HepG2 (cell line): ENCODE data around the gene CYP46A1. TPM values are rescaled to one million over a fixed set of nuclear protein-coding genes. Genes with fewer than 3 reads are reported as not detected.
A peak's percentile ranks its signal among the peaks of the same experiment; 100 is the strongest.

Source experiments
- BCL6 ChIP-seq: IDR thresholded peaks from 2 replicates; pipeline ENCODE4 v1.6.1; 2016; ENCODE audit warnings: missing genetic modification reagents, missing compliant biosample characterization
- ESRRA ChIP-seq: sonication (generic); formaldehyde crosslinking; IDR thresholded peaks from 2 replicates; pipeline ENCODE4 v1.5.1; 2020; ENCODE audit warnings: mild to moderate bottlenecking, low read depth, missing genetic modification reagents
- FOXP4 ChIP-seq: sonication (generic); formaldehyde crosslinking; IDR thresholded peaks from 2 replicates; pipeline ENCODE4 v1.4.0; 2020; ENCODE audit warnings: missing genetic modification reagents
- SIX1 ChIP-seq: sonication (generic); formaldehyde crosslinking; IDR thresholded peaks from 2 replicates; pipeline ENCODE4 v1.4.0; 2020; ENCODE audit warnings: missing genetic modification reagents, borderline replicate concordance
- SOX5 ChIP-seq: IDR thresholded peaks from 2 replicates; pipeline ENCODE4 v1.6.1; 2016; ENCODE audit warnings: borderline replicate concordance
- SP4 ChIP-seq: sonication (generic); formaldehyde crosslinking; IDR thresholded peaks from 2 replicates; pipeline ENCODE4 v1.8.1; 2023; ENCODE audit warnings: mild to moderate bottlenecking, missing genetic modification reagents
- SRF ChIP-seq: IDR thresholded peaks from 2 replicates; pipeline ENCODE4 v1.6.1; 2011; ENCODE audit warnings: mild to moderate bottlenecking, low read depth, low read length, moderate library complexity
- SRSF1 ChIP-seq: fragments of 200-400 bp; formaldehyde crosslinking; optimal IDR thresholded peaks from 2 replicates; pipeline ENCODE3; 2017; ENCODE audit warnings: mild to moderate bottlenecking, low read depth, low read length, moderate library complexity
- TBX2 ChIP-seq: sonication (generic); formaldehyde crosslinking; IDR thresholded peaks from 2 replicates; pipeline ENCODE4 v1.5.0; 2020; ENCODE audit warnings: missing genetic modification reagents, mild to moderate bottlenecking, borderline replicate concordance
- ZBTB37 ChIP-seq: sonication (generic); formaldehyde crosslinking; IDR thresholded peaks from 2 replicates; pipeline ENCODE4 v1.4.0; 2020; ENCODE audit warnings: mild to moderate bottlenecking, missing genetic modification reagents
- ZBTB46 ChIP-seq: sonication (generic); formaldehyde crosslinking; IDR thresholded peaks from 2 replicates; pipeline ENCODE4 v1.4.0; 2020; ENCODE audit warnings: mild to moderate bottlenecking, missing genetic modification reagents, borderline replicate concordance
- ZFP41 ChIP-seq: sonication (generic); formaldehyde crosslinking; IDR thresholded peaks from 2 replicates; pipeline ENCODE4 v1.4.0; 2020; ENCODE audit warnings: mild to moderate bottlenecking, missing genetic modification reagents, borderline replicate concordance
- ZNF512 ChIP-seq: sonication (generic); formaldehyde crosslinking; IDR thresholded peaks from 2 replicates; pipeline ENCODE4 v1.4.0; 2020; ENCODE audit warnings: mild to moderate bottlenecking, missing genetic modification reagents
- ZNF891 ChIP-seq: sonication (generic); formaldehyde crosslinking; IDR thresholded peaks from 2 replicates; pipeline ENCODE4 v1.5.0; 2020; ENCODE audit warnings: mild to moderate bottlenecking, missing genetic modification reagents
- polyA plus RNA-seq, 8 experiments: library from polyadenylated mRNA; depleted of rRNA in 3 of 8; stranded (reverse) in 7 of 8; unstranded in 1 of 8; fragments of >200 nt; fragmentation: Illumina TruSeq in 4 of 8; extraction: Trizol in 4 of 8; gene quantifications; 2 replicates each; pipeline versions ENCODE4 v1.2.1 to v1.2.3, GENCODE V29; 2011 to 2016; ENCODE audit warnings: low read depth in 4 of 8, missing spikeins in 1 of 8, mixed read lengths in 1 of 8; ENCODE audit not compliant: insufficient read depth in 1 of 8
- total RNA-seq, 5 experiments: library from RNA; depleted of rRNA; stranded (reverse); fragments of >200 nt; fragmentation: Illumina TruSeq; extraction: Trizol; gene quantifications; 2 replicates each; pipeline ENCODE4 v1.2.3, GENCODE V29; 2016; ENCODE audit warnings: low read depth in 1 of 5
- TF ChIP-seq, protein P1 (sequence below): sonication (generic); formaldehyde crosslinking; IDR thresholded peaks from 2 replicates; pipeline ENCODE4 v1.8.1; 2022; ENCODE audit warnings: low read depth, mild to moderate bottlenecking, missing genetic modification reagents
- TF ChIP-seq, protein P2 (sequence below): IDR thresholded peaks from 2 replicates; pipeline ENCODE4 v1.6.1; 2018; ENCODE audit warnings: missing genetic modification reagents, mild to moderate bottlenecking, missing compliant biosample characterization

The CYP46A1 gene
- total and polyA plus RNA-seq, 2 of the 13 experiments (the other 11 are each of a cell fraction or from before 2014, with no cell fraction given), result not detected

DNA sequence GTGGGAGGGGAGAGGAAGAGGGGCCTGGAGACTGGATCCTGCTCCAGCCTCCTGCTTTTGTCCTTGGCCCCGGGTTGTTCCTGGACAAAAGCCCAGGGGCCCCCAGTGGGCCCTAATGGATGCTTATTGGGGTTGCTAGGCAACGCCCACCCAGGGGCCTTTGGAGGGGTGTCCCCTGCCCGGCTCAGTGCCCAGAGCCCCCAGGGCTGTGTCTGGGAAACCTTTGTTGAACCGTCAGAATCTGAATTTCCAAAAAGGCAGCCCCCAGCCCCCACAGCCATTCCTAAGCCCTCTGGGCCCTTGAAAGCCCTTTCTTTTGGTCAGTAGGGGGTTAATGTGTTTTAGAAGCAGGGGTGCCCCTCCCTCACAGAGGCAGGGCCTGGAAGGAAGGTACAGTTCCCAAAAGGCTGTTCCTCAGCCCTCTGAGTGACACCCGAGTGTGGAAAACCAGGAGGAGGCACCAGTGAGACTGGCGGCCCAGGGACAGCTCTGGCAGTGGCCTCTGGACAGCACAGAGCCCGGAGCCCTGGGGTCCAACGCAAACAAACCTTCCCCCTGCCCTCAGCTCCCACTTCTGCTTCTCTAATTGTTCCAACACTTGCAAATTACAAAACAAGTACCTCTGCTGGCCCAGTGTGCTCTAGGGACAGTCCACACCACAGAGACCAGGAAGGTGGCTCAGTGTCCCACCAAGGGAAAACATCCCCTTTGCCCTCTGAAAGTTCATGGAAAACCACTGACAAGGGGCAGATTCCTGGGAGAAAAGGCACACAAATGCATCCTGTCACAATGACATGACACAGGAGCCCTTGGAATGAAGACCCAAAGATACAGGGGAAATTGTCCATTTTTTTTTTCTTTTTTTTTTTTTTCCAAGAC, 19.8 kb upstream of the CYP46A1 start (continued):
- TF ChIP-seq FOXP4 (CRISPR knock-in tag), result no peak
- no peak for TF ChIP-seq ZNF512 (CRISPR knock-in tag)
- no peak for TF ChIP-seq ZBTB37 (CRISPR knock-in tag)
- no peak for TF ChIP-seq ZFP41 (CRISPR knock-in tag)
- TF ChIP-seq SRSF1, result no peak
- TF ChIP-seq SP4, result no peak
- TF ChIP-seq SOX5 (CRISPR knock-in tag), result no peak
- 0 out of 2 replicates have a peak, but pooled peaks have one; percentile 18 for TF ChIP-seq ZNF891
- TF ChIP-seq, protein P1, sequence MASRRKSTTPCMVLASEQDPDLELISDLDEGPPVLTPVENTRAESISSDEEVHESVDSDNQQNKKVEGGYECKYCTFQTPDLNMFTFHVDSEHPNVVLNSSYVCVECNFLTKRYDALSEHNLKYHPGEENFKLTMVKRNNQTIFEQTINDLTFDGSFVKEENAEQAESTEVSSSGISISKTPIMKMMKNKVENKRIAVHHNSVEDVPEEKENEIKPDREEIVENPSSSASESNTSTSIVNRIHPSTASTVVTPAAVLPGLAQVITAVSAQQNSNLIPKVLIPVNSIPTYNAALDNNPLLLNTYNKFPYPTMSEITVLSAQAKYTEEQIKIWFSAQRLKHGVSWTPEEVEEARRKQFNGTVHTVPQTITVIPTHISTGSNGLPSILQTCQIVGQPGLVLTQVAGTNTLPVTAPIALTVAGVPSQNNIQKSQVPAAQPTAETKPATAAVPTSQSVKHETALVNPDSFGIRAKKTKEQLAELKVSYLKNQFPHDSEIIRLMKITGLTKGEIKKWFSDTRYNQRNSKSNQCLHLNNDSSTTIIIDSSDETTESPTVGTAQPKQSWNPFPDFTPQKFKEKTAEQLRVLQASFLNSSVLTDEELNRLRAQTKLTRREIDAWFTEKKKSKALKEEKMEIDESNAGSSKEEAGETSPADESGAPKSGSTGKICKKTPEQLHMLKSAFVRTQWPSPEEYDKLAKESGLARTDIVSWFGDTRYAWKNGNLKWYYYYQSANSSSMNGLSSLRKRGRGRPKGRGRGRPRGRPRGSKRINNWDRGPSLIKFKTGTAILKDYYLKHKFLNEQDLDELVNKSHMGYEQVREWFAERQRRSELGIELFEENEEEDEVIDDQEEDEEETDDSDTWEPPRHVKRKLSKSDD (CRISPR knock-in tag), result no peak
- TF ChIP-seq SIX1 (CRISPR knock-in tag), result no peak
- TF ChIP-seq SRF, result no peak
- no peak for TF ChIP-seq ZBTB46 (CRISPR knock-in tag)
- TF ChIP-seq BCL6 (CRISPR knock-in tag), result 0 out of 2 replicates have a peak, but pooled peaks have one; percentile 13
- TF ChIP-seq, protein P2, sequence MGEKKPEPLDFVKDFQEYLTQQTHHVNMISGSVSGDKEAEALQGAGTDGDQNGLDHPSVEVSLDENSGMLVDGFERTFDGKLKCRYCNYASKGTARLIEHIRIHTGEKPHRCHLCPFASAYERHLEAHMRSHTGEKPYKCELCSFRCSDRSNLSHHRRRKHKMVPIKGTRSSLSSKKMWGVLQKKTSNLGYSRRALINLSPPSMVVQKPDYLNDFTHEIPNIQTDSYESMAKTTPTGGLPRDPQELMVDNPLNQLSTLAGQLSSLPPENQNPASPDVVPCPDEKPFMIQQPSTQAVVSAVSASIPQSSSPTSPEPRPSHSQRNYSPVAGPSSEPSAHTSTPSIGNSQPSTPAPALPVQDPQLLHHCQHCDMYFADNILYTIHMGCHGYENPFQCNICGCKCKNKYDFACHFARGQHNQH (CRISPR knock-in tag), result no peak
- TF ChIP-seq TBX2 (CRISPR knock-in tag), result peak; percentile 32; the same call in 1 of the 2 replicates
- no peak for TF ChIP-seq ESRRA (CRISPR knock-in tag)
